DOHH2 (cell line): Measurements from ENCODE around the gene ATP6V1G3.

ENCODE experiments used
- H3F3A ChIP-seq: fragments of 200-600 bp; sonication (generic), shearing (Covaris generic); 2 replicates; pipeline ENCODE4 v1.6.0; 2016; ENCODE audit warnings: antibody characterized with exemption, mild to moderate bottlenecking; ENCODE audit not compliant: control insufficient read depth, insufficient read depth
- H3K27ac ChIP-seq: fragments of 200-600 bp; sonication (generic); 2 replicates; pipeline ENCODE4 v1.5.1; 2014; ENCODE audit warnings: low read depth, mild to moderate bottlenecking, low read length, moderate library complexity
- H3K27me3 ChIP-seq: fragments of 200-600 bp; sonication (generic); 2 replicates; pipeline ENCODE4 v1.6.1; 2014; ENCODE audit warnings: mild to moderate bottlenecking, low read length, mixed read lengths; ENCODE audit not compliant: control insufficient read depth
- H3K36me3 ChIP-seq: fragments of 200-600 bp; sonication (generic); 2 replicates; pipeline ENCODE4 v1.6.1; 2014; ENCODE audit warnings: mild to moderate bottlenecking, low read length, moderate library complexity, mixed read lengths; ENCODE audit not compliant: control insufficient read depth
- H3K4me1 ChIP-seq: fragments of 200-600 bp; sonication (generic); 2 replicates; pipeline ENCODE4 v1.6.1; 2014; ENCODE audit warnings: mild to moderate bottlenecking, low read length, mixed read lengths; ENCODE audit not compliant: control insufficient read depth
- H3K4me2 ChIP-seq: fragments of 200-600 bp; sonication (generic); 2 replicates; pipeline ENCODE4 v1.6.0; 2014; ENCODE audit warnings: mild to moderate bottlenecking, low read length, moderate library complexity
- H3K4me3 ChIP-seq: fragments of 200-600 bp; sonication (generic); 2 replicates; pipeline ENCODE4 v1.5.1; 2014; ENCODE audit warnings: mild to moderate bottlenecking, low read length, mixed read lengths
- H3K79me2 ChIP-seq: fragments of 200-600 bp; sonication (generic); 2 replicates; pipeline ENCODE4 v1.6.1; 2014; ENCODE audit warnings: mild to moderate bottlenecking, low read length, mixed read lengths; ENCODE audit not compliant: control insufficient read depth
- H3K9me2 ChIP-seq: fragments of 200-600 bp; sonication (generic); replicated peaks from 2 replicates; pipeline ENCODE4 v1.6.1; 2014; ENCODE audit warnings: mild to moderate bottlenecking, low read length, mixed read lengths; ENCODE audit not compliant: control insufficient read depth
- H3K9me3 ChIP-seq: fragments of 200-600 bp; sonication (generic); 2 replicates; pipeline ENCODE4 v1.6.1; 2014; ENCODE audit warnings: antibody characterized with exemption, low read length, mixed read lengths; ENCODE audit not compliant: control insufficient read depth, insufficient read depth
- H4K20me1 ChIP-seq: fragments of 200-600 bp; sonication (generic); 2 replicates; pipeline ENCODE4 v1.6.0; 2014; ENCODE audit warnings: low read depth, mild to moderate bottlenecking, antibody characterized with exemption, low read length, moderate library complexity; ENCODE audit not compliant: control insufficient read depth, insufficient read depth
- EZH2phosphoT487 ChIP-seq: fragments of 200-600 bp; sonication (generic); IDR thresholded peaks from 2 replicates; pipeline ENCODE4 v1.6.1; 2017; ENCODE audit warnings: borderline replicate concordance, mild to moderate bottlenecking, antibody characterized with exemption, low read length, moderate library complexity, mixed read lengths
- TF ChIP-seq, protein P1 (sequence below): fragments of 200-600 bp; sonication (generic); IDR thresholded peaks from one replicate; pipeline ENCODE4 v1.5.1; 2014; ENCODE audit warnings: antibody characterized with exemption, mild to moderate bottlenecking, low read depth, low read length; ENCODE audit not compliant: poor library complexity, severe bottlenecking

The ATP6V1G3 gene

DNA sequence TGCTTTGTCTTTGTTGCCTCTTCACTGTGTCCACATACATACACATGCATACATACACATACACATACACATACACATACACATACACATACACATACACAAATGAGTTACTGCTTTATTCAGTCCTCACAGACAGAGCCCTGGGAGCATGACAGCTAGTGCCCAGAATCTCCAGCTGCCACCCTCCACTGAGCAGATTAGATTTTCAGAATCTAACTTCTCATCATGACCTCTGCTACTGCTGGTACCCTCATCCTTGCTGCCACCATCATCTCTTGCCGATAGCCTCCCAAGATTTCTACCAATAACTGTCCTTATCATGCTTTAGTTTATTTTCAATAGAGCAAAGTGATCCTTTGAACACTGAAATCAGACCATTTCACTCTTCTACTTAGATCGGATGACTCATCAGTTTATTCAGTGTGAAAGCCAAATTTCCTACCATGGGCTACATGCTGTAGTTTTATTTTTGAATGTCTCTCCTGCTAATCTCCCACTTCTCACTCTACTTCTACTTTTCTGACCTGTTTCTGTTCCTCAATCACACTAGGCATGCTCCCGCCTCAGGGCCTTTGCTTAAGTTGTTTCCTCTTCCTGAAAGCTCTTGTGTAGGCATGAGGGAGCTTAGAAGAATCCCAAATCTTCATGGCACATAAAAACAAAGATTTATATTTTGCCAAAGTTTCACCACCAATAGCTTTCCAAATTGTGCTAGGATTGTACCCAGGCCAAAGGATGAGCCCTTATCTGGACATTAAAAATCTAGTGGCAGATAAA lies 43.0 kb downstream of the ATP6V1G3 start:
- TF ChIP-seq, protein P1, sequence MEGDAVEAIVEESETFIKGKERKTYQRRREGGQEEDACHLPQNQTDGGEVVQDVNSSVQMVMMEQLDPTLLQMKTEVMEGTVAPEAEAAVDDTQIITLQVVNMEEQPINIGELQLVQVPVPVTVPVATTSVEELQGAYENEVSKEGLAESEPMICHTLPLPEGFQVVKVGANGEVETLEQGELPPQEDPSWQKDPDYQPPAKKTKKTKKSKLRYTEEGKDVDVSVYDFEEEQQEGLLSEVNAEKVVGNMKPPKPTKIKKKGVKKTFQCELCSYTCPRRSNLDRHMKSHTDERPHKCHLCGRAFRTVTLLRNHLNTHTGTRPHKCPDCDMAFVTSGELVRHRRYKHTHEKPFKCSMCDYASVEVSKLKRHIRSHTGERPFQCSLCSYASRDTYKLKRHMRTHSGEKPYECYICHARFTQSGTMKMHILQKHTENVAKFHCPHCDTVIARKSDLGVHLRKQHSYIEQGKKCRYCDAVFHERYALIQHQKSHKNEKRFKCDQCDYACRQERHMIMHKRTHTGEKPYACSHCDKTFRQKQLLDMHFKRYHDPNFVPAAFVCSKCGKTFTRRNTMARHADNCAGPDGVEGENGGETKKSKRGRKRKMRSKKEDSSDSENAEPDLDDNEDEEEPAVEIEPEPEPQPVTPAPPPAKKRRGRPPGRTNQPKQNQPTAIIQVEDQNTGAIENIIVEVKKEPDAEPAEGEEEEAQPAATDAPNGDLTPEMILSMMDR = no peak
- TF ChIP-seq EZH2phosphoT487 = no peak
- H3K9me3 ChIP-seq = peaks cover 4% of the 10 kb centered on the region; the same call in 1 of the 2 replicates
- H4K20me1 ChIP-seq = no peaks in the 10 kb centered on the region
- no peaks in the 10 kb centered on the region for H3K36me3 ChIP-seq
- H3K27me3 ChIP-seq = no peaks in the 10 kb centered on the region
- no peaks in the 10 kb centered on the region; the same call in 1 of the 2 replicates for H3F3A ChIP-seq
- no peaks in the 10 kb centered on the region for H3K79me2 ChIP-seq
- no peak overlapping the region for H3K4me3 ChIP-seq
- H3K4me2 ChIP-seq = no peak overlapping the region
- H3K9me2 ChIP-seq = no peaks in the 10 kb centered on the region
- H3K27ac ChIP-seq = no peak overlapping the region
- H3K4me1 ChIP-seq = peaks cover 17% of the 10 kb centered on the region

DNA sequence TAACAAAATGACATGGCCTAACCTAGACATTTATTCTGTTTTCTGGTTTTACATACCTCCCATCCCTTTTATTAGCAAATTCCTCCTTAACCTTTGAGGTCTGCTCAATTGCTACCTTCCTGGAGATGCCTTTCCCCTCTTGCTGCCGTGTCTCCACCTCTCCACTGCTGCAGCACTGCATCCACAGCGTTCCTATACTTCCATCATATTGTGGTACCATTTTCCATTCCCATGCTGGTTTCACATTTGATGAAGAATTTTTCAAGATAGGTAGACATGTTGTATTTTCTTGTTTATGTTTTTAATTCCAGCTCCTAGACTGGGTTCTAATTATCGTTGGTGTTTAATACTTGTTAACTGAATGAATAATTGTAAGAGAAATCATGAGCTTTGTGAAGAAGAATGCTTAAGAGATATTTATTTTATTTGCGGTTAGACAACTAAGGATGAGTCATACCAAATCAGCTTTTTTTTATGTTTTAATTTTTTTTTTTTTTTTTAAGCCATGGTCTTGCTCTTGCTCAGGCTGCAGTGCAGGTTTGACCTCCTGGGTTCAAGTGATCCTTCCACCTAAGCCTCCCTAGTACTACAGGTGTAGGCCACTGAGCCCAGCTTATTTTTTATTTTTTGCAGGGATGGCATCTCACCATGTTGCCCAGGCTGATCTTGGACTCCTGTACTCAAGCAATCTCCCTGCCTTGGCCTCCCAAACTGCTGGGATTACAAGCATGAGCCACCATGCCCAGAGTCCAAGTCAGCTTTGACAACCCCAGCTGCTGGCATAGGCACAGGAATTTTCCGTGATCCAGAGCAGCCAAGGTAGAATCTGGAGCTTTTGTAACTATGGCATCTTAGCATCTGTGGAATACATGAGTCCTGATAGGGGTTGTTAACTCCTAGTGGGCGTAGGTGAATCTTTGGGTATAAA lies 44.0 kb downstream of the ATP6V1G3 start:
- Histone ChIP-seq H3K9me2 (no peaks in the 10 kb centered on the region), H3K36me3 (no peaks in the 10 kb centered on the region), H3K27ac (no peak overlapping the region), H3K4me1 (peaks cover 17% of the 10 kb centered on the region), H3K4me3 (no peak overlapping the region), H3K79me2 (no peaks in the 10 kb centered on the region), H3K4me2 (no peak overlapping the region), H3K9me3 (peaks cover 4% of the 10 kb centered on the region; the same call in 1 of the 2 replicates), H3F3A (no peaks in the 10 kb centered on the region; the same call in 1 of the 2 replicates), H3K27me3 (no peaks in the 10 kb centered on the region), H4K20me1 (no peaks in the 10 kb centered on the region)
- TF ChIP-seq, protein P1 = no peak
- TF ChIP-seq EZH2phosphoT487 = no peak

DNA sequence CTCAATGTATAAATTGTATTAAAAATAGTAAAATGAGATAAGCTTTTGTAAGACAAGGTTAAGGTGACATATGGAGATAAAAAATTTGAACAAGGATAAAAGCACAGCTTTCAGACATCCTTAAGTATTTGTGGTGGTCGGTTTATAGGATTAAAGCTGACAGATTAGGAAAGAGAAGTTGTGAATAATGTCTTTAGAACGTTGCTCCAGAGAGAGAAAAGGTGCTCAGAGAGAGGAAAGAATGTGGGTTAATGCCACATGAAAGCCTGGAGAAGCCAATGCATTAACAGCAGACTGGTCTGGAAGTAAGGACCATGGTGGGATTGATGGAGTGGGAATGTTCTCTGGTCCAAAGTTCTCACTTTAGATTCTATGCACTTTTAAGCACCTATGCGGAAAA lies 44.8 kb downstream of the ATP6V1G3 start:
- Histone ChIP-seq H3K79me2 (no peaks in the 10 kb centered on the region), H3F3A (no peaks in the 10 kb centered on the region; the same call in 1 of the 2 replicates), H3K27me3 (no peaks in the 10 kb centered on the region), H3K36me3 (no peaks in the 10 kb centered on the region), H3K9me2 (no peaks in the 10 kb centered on the region), H3K4me3 (no peak overlapping the region), H3K9me3 (peaks cover 3% of the 10 kb centered on the region; the same call in 1 of the 2 replicates), H4K20me1 (no peaks in the 10 kb centered on the region), H3K4me2 (no peak overlapping the region), H3K27ac (no peak overlapping the region), H3K4me1 (peaks cover 17% of the 10 kb centered on the region)
- no peak for TF ChIP-seq EZH2phosphoT487
- TF ChIP-seq, protein P1 = no peak
